C4-2B (cell line): ENCODE data around the gene SLC13A1.
A peak's percentile ranks its signal among the peaks of the same experiment; 100 is the strongest.

ENCODE experiments used
- H3K27ac ChIP-seq: fragments of 450-650 bp; 2 replicates; pipeline ENCODE4 v1.5.1; 2017
- CTCF ChIP-seq: fragments of 450-650 bp; conservative IDR thresholded peaks from 2 replicates; pipeline ENCODE4 v1.5.1; 2017; ENCODE audit warnings: mild to moderate bottlenecking
- ZFX ChIP-seq: fragments of 450-650 bp; IDR thresholded peaks from 2 replicates; pipeline ENCODE4 v1.6.1; 2017

Gene SLC13A1

DNA sequence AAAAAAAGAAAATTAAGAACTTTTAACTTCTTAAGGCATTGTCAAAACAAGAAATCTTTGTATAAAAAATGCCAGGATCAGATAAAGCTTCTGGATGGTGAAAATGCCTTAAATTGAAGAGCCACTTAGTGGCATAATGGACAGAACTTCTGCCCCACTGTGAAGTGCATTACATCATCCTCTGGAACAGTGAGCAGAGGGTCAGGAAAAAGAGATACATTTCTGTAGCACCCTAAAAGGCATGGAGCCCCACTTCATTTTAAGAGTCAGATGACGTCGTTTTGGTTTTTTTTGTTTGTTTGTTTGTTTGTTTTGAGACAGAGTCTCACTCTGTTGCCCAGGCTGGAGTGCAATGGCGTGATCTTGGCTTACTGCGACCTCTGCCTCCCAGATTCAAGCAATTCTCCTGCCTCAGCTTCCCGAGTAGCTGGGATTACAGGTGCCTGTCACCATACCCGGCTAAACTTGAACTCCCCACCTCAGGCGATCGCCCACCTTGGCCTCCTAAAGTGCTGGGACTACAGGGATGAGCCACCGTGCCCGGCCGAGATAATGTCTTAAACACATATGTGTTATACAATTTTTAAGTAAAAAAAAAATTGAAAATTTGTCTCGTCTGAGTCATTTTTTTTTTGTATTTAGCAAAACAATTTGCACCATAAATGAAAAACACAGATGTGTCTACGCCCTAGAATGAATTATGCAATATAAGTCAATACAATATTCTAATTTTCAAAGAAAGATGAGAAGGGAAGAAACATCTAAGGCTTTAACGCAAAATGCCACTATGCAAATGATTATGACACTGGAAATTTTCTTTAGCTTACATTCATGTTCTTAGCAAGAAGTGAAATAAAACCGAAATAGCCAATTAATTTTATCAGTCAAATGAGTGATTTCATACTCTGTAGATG lies 29.2 kb downstream of the SLC13A1 start:
- no peak for TF ChIP-seq ZFX
- TF ChIP-seq CTCF: no peak

GRCh38 chr7:123169065-123169464 lies 30.7 kb downstream of the SLC13A1 start:
- no peak overlapping the region for H3K27ac ChIP-seq
- TF ChIP-seq ZFX (no peak), CTCF (no peak)

More for the DNA sequence above, 29.2 kb downstream of the SLC13A1 start:
- H3K27ac ChIP-seq: no peak overlapping the region

DNA sequence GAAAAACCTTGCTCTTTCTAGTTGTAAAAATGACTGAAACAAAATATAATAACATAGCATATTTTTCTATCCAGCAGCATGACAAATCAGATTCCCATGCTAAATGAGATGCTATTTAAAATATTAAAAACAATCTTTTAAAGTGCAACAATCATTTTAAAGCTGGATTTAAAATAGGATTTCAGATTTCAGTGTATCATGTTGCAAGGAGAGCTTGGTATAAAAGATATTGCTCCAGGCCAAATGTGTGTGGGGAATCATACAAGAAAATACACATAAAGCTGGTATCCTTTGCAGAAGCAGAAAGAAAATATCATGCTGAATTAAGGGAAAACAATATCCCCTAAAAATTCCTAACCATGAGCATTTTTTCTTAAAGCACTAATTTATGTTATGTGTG lies 42.2 kb downstream of the SLC13A1 start:
- TF ChIP-seq CTCF: no peak
- TF ChIP-seq ZFX: no peak
- H3K27ac ChIP-seq: no peak overlapping the region

- H3K27ac ChIP-seq: no peak overlapping the region
- no peak for TF ChIP-seq CTCF
- TF ChIP-seq ZFX: no peak
Measured at GRCh38 chr7:123155571-123155970, 44.2 kb downstream of the SLC13A1 start.

GRCh38 chr7:123154231-123154860 lies 45.4 kb downstream of the SLC13A1 start:
- TF ChIP-seq CTCF (peak; percentile 92), ZFX (no peak)
- H3K27ac ChIP-seq: no peak overlapping the region

DNA sequence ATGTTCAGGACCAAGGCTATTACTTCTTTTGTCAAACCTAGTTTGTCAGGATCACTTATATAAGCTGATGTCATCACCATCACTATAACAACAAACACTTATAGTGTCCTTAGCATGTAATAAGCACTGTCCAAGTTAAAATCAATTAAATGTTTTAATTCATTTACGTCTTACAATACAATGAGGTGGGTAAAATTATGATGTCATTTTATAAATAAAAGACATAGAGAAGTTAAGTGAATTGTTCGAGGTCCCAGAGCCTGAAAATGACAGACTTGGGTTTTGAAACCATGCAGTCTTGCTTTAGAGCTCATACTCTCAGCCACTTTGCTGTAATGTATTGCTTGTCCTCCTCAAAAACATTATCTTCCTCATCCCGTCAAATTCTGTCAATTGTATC lies 48.3 kb downstream of the SLC13A1 start:
- H3K27ac ChIP-seq: no peak overlapping the region
- TF ChIP-seq CTCF: no peak
- TF ChIP-seq ZFX: no peak

GRCh38 chr7:123148813-123149212 lies 51.0 kb downstream of the SLC13A1 start:
- H3K27ac ChIP-seq: no peak overlapping the region
- TF ChIP-seq ZFX (no peak), CTCF (peak; percentile 23)
